Muscle layer of colon (tissue), 2 donors: ENCODE results near the gene RAB10.

ENCODE experiments used
- H3K27ac ChIP-seq: one replicate; pipeline ENCODE4 v1.7.0; 2013; ENCODE audit warnings: low read depth, mild to moderate bottlenecking, low read length, moderate library complexity
- H3K27me3 ChIP-seq, 2 donors: one replicate each; pipeline ENCODE4 v1.7.0; 2013; ENCODE audit warnings: low read length in 2 of 2, mild to moderate bottlenecking in 2 of 2; ENCODE audit not compliant: insufficient read depth in 2 of 2, control insufficient read depth in 1 of 2
- H3K36me3 ChIP-seq: one replicate; pipeline ENCODE4 v1.7.0; 2013; ENCODE audit warnings: mild to moderate bottlenecking, low read length; ENCODE audit not compliant: insufficient read depth
- H3K4me1 ChIP-seq: one replicate; pipeline ENCODE4 v1.7.0; 2013; ENCODE audit warnings: mild to moderate bottlenecking, low read length; ENCODE audit not compliant: insufficient read depth
- H3K4me3 ChIP-seq, 2 donors: one replicate each; pipeline ENCODE4 v1.7.0; 2013; ENCODE audit warnings: low read length in 2 of 2, low read depth in 1 of 2, mild to moderate bottlenecking in 1 of 2, moderate library complexity in 1 of 2
- H3K9ac ChIP-seq: one replicate; pipeline ENCODE4 v1.7.0; 2013; ENCODE audit warnings: low read length
- H3K9me3 ChIP-seq: one replicate; pipeline ENCODE4 v1.7.0; 2013; ENCODE audit warnings: mild to moderate bottlenecking, low read length
- donor health status: abdominal sarcoma.
- donor health status: Adenocarcinoma of cecum.

The RAB10 gene

DNA sequence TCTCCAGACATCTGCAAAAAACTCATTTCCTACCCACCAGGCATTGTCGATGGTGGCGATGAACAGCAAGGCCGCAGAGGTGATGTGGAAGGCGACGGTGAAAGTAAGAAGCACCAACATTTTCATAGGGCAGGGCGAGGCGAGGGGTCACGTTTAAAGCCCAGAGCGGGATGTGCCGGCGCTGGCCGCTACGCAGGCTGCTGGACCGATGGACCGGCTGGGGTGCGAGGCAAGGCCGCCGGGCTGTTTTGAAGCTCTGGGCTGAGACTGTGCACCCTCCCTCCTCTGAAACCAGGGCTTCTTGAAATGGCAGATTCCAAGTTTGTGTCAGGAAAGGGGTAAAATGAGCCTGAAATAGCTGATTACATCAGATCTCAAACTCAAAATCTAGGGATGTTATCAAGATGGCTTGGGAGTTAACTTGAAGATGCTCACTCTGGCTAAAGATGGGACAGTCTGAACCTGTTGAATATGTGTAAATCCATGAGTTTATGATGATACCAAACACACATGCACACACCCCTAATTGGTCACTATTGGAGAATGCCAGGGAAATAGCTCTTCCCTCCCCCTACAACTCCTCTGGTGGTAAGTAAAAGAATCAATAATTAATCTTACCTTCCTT is 107.4 kb downstream of the RAB10 start:
- H3K27me3 ChIP-seq, result no peaks in the 10 kb centered on the region
- no peaks in the 10 kb centered on the region for H3K36me3 ChIP-seq
- no peaks in the 10 kb centered on the region for H3K9me3 ChIP-seq
- no peaks in the 10 kb centered on the region for H3K4me1 ChIP-seq
- H3K9ac ChIP-seq, result no peak overlapping the region
- no peak overlapping the region for H3K4me3 ChIP-seq
- no peak overlapping the region for H3K27ac ChIP-seq

- no peak overlapping the region for H3K27ac ChIP-seq
- peaks cover 0 to 4% of the 10 kb centered on the region in 2 donors for H3K27me3 ChIP-seq
- H3K4me3 ChIP-seq, result no peak overlapping the region
- H3K36me3 ChIP-seq, result no peaks in the 10 kb centered on the region
- no peaks in the 10 kb centered on the region for H3K9me3 ChIP-seq
- H3K9ac ChIP-seq, result no peak overlapping the region
- no peaks in the 10 kb centered on the region for H3K4me1 ChIP-seq
These were observed 110.1 kb downstream of the RAB10 start for GRCh38 chr2:26144031-26144430.

- no peak overlapping the region for H3K27ac ChIP-seq
These were observed 111.2 kb downstream of the RAB10 start for GRCh38 chr2:26144953-26145680.

GRCh38 chr2:26148501-26148900 is 114.6 kb downstream of the RAB10 start:
- H3K27ac ChIP-seq, result no peak overlapping the region
- H3K9me3 ChIP-seq, result no peaks in the 10 kb centered on the region
- H3K27me3 ChIP-seq, result peaks cover 0 to 4% of the 10 kb centered on the region in 2 donors
- no peaks in the 10 kb centered on the region for H3K36me3 ChIP-seq
- no peak overlapping the region for H3K9ac ChIP-seq
- H3K4me3 ChIP-seq, result no peak overlapping the region
- H3K4me1 ChIP-seq, result no peaks in the 10 kb centered on the region

More at GRCh38 chr2:26144953-26145680, 111.2 kb downstream of the RAB10 start:
- Histone ChIP-seq H3K4me3 (no peak overlapping the region), H3K9me3 (no peaks in the 10 kb centered on the region), H3K9ac (no peak overlapping the region), H3K27me3 (peaks cover 0 to 4% of the 10 kb centered on the region in 2 donors), H3K36me3 (no peaks in the 10 kb centered on the region), H3K4me1 (no peaks in the 10 kb centered on the region)

DNA sequence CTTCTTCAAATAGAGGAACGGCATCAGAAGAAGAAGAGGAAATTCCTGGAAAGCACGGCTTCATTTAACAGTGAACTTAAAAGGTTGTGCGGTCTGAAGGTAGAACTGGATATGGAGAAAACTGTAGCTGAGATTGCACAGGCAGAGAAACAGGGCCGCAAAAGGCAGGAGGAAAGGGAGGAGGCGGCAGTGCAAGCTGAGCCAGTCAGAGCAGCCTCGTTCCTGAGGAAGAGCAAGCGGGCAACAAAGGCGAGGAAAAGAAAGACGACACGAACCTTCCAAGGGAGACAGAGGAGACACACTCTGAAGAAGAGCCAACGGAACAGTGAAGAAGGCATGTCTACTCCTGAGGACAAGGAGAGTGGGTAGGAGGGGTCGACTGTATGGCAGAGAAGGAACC is 116.4 kb downstream of the RAB10 start:
- peaks cover 0 to 4% of the 10 kb centered on the region in 2 donors for H3K27me3 ChIP-seq
- H3K27ac ChIP-seq, result no peak overlapping the region
- H3K4me1 ChIP-seq, result no peaks in the 10 kb centered on the region
- no peak overlapping the region for H3K4me3 ChIP-seq
- no peak overlapping the region for H3K9ac ChIP-seq
- H3K9me3 ChIP-seq, result no peaks in the 10 kb centered on the region
- H3K36me3 ChIP-seq, result no peaks in the 10 kb centered on the region

GRCh38 chr2:26157580-26157979 is 123.7 kb downstream of the RAB10 start:
- no peak overlapping the region for H3K27ac ChIP-seq

DNA sequence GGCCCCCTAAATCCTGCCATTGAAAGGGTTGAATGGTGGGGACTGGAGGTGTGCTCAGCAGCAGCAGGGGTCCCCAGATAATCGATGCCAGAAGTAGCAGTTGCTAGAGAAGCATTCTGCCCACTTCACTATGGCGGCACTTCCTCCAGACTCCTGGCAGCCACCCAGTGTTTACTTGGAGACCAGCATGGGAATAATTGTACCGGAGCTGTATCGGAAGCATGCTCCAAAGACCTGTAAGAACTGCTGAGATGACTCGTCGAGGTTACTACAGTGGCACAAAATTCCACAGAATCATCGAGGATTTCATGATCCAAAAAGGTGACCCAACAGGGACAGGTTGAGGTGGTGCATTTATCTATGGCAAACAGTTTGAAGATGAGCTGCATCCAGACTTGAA is 128.0 kb downstream of the RAB10 start:
- no peaks in the 10 kb centered on the region for H3K9me3 ChIP-seq
- H3K9ac ChIP-seq, result no peak overlapping the region
- H3K36me3 ChIP-seq, result no peaks in the 10 kb centered on the region
- H3K4me3 ChIP-seq, result no peak overlapping the region
- no peaks in the 10 kb centered on the region for H3K4me1 ChIP-seq
- H3K27me3 ChIP-seq, result no peaks in the 10 kb centered on the region
- no peak overlapping the region for H3K27ac ChIP-seq

More at GRCh38 chr2:26157580-26157979, 123.7 kb downstream of the RAB10 start:
- Histone ChIP-seq H3K27me3 (no peaks in the 10 kb centered on the region), H3K9ac (no peak overlapping the region), H3K4me3 (no peak overlapping the region), H3K4me1 (no peaks in the 10 kb centered on the region), H3K36me3 (no peaks in the 10 kb centered on the region), H3K9me3 (no peaks in the 10 kb centered on the region)

DNA sequence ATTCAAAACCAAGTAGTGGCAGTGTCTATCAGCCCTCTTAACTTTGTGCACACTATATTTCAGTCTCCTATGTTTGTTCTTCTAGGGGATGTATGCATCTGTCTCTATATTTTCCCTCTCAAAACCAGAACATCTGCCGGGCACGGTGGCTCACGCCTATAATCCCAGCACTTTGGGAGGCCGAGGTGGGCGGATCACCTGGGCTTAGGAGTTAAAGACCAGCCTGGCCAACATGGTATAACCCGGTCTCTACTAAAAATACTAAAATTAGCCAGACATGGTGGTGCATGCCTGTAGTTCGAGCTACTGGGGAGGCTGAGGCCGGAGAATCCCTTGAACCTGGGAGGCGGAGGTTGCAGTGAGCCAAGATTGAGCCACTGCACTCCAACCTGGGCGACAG is 129.1 kb downstream of the RAB10 start:
- H3K27ac ChIP-seq, result no peak overlapping the region
- H3K9ac ChIP-seq, result no peak overlapping the region
- no peaks in the 10 kb centered on the region for H3K36me3 ChIP-seq
- H3K4me3 ChIP-seq, result no peak overlapping the region
- H3K9me3 ChIP-seq, result no peaks in the 10 kb centered on the region
- H3K4me1 ChIP-seq, result no peaks in the 10 kb centered on the region
- H3K27me3 ChIP-seq, result no peaks in the 10 kb centered on the region

DNA sequence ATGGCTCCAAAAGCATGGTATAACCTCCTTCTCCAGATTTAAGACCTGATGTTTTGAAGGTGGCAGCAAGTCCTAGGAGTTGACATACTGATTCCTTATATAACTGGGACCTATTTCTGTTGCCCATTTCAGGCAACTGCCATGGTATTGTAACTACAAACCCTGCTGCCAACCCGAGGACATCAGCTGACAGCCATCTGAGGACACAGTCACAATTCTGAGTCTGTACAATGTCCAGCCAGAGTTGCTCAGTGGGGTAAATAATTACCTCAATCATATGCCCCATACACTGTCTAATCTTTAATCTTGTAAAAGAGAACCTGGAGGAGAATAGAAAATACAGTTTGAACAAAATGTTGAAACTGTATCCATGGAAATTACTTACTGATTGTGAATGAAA is 130.3 kb downstream of the RAB10 start:
- H3K4me3 ChIP-seq, result no peak overlapping the region
- no peaks in the 10 kb centered on the region for H3K27me3 ChIP-seq
- no peaks in the 10 kb centered on the region for H3K9me3 ChIP-seq
- no peak overlapping the region for H3K9ac ChIP-seq
- no peak overlapping the region for H3K27ac ChIP-seq
- no peaks in the 10 kb centered on the region for H3K36me3 ChIP-seq
- H3K4me1 ChIP-seq, result no peaks in the 10 kb centered on the region

DNA sequence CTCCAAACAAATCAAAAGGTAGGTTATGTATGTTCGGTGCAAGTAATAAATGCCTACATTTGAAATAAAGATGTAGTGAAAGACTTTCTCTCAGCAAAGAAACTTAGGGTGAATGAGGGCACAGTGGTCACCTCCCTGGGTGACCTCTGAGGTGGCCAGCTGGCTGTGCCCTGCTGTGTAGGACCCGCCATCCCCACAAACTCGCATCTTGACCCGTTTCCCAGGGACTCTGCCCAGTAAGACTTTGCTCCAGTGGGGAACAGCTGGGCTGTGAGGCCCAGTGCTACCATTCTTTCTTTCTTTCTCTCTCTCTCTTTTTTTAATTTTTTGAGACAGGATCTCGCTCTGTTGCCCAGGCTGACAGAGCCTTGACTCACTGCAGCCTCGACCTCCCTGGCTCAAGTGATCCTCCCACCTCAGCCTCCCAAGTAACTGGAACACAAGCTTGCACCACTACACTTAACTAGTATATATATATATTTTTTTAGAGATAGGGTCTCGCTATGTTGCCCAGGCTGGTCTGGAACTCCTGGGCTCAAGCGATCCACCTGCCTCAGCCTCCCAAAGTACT is 130.8 kb downstream of the RAB10 start:
- Histone ChIP-seq H3K9ac (no peak overlapping the region), H3K4me1 (no peaks in the 10 kb centered on the region), H3K9me3 (no peaks in the 10 kb centered on the region), H3K27me3 (no peaks in the 10 kb centered on the region), H3K4me3 (no peak overlapping the region), H3K27ac (no peak overlapping the region), H3K36me3 (no peaks in the 10 kb centered on the region)

GRCh38 chr2:26165403-26165802 is 131.5 kb downstream of the RAB10 start:
- no peaks in the 10 kb centered on the region for H3K9me3 ChIP-seq
- H3K27ac ChIP-seq, result no peak overlapping the region
- no peak overlapping the region for H3K4me3 ChIP-seq
- no peaks in the 10 kb centered on the region for H3K36me3 ChIP-seq
- H3K9ac ChIP-seq, result no peak overlapping the region
- no peaks in the 10 kb centered on the region for H3K4me1 ChIP-seq
- H3K27me3 ChIP-seq, result no peaks in the 10 kb centered on the region
